RWPE1 (cell line): Measurements from ENCODE around the gene JMJD1C.
A peak's percentile ranks its signal among the peaks of the same experiment; 100 is the strongest.
"Not testable (repeated sequence)": the region's sequence is repeated elsewhere in the genome, so short reads cannot be mapped to it uniquely, and the experiment has no call there.

Source experiments
- CTCF ChIA-PET: fragments of 350-600 bp; sonication (Branson Sonifier 250); formaldehyde crosslinking; extraction: SDS; loops from one replicate; lab custom pipeline; 2021; lab: Yijun Ruan, JAX
- POLR2A ChIA-PET: fragments of 400-600 bp; formaldehyde crosslinking; extraction: SDS; loops from one replicate; lab custom pipeline; 2020; ENCODE audit warnings: antibody characterized with exemption; ENCODE audit not compliant: low non-redundant PET; lab: Yijun Ruan, JAX
- DNase-seq: peaks from one replicate; pipeline ENCODE4 v3.0.0; 2012; ENCODE audit warnings: low spot score
- H3K27ac ChIP-seq: fragments of 450-650 bp; 2 replicates; pipeline ENCODE4 v1.5.1; 2017
- CTCF ChIP-seq: fragments of 450-650 bp; conservative IDR thresholded peaks from 2 replicates; pipeline ENCODE4 v1.5.1; 2017; ENCODE audit warnings: low read depth, mild to moderate bottlenecking

Gene JMJD1C

GRCh38 chr10:63236113-63236935 lies 229.5 kb downstream of the JMJD1C start:
- H3K27ac ChIP-seq: peak overlapping the region; percentile 92
- ChIA-PET CTCF (interaction anchor here (0.5 to 0.8 kb wide), 3 partner anchors 40 to 279 kb away, joined by 3 to 5 read pairs (median 4); no protein-coding TSS in a partner anchor), POLR2A (no interaction called here)
- TF ChIP-seq CTCF: no peak
- peak; percentile 70 for DNase-seq

GRCh38 chr10:63235136-63235535 lies 230.6 kb downstream of the JMJD1C start:
- CTCF ChIA-PET: interaction anchor here (0.7 kb wide), 1 partner anchor 485 kb away, joined by 3 read pairs; no protein-coding TSS in a partner anchor
- H3K27ac ChIP-seq: peak overlapping the region; percentile 40; the same call in 1 of the 2 replicates
- DNase-seq, POLR2A ChIA-PET: not testable (repeated sequence)

GRCh38 chr10:63229161-63229560 lies 236.6 kb downstream of the JMJD1C start:
- CTCF ChIA-PET: interaction anchor here (0.7 kb wide), 1 partner anchor 15 kb away, joined by 4 read pairs; no protein-coding TSS in a partner anchor
- H3K27ac ChIP-seq: no peak overlapping the region
- POLR2A ChIA-PET: no interaction called here
- TF ChIP-seq CTCF: no peak
- no peak for DNase-seq

- POLR2A ChIA-PET: no interaction called here
- CTCF ChIA-PET: interaction anchor here (0.6 kb wide), 1 partner anchor 348 kb away, joined by 5 read pairs; no protein-coding TSS in a partner anchor
- TF ChIP-seq CTCF: no peak
- DNase-seq: no peak
- H3K27ac ChIP-seq: no peak overlapping the region
These were observed 237.5 kb downstream of the JMJD1C start for GRCh38 chr10:63228237-63228636.

GRCh38 chr10:63227207-63227895 lies 238.4 kb downstream of the JMJD1C start:
- ChIA-PET POLR2A (no interaction called here), CTCF (no interaction called here)
- TF ChIP-seq CTCF: no peak
- H3K27ac ChIP-seq: no peak overlapping the region
- no peak for DNase-seq

GRCh38 chr10:63224241-63224640 lies 241.5 kb downstream of the JMJD1C start:
- TF ChIP-seq CTCF: no peak
- ChIA-PET POLR2A (no interaction called here), CTCF (no interaction called here)
- no peak for DNase-seq
- H3K27ac ChIP-seq: no peak overlapping the region
